Measurements from ENCODE around the gene TSPY10.
"Not testable (repeated sequence)": the region's sequence is repeated elsewhere in the genome, so short reads cannot be mapped to it uniquely, and the experiment has no call there.

TSPY10 gene

GRCh38 chrY:9527580-9527979 is at the start of gene TSPY10:
TSS of gene TSPY10 (plus strand) at chrY:9527880. CDS start at chrY:9527926, 46 bp downstream.
- H3K4me3 ChIP-seq (ENCODE audit: low read depth, low read length), result not testable (repeated sequence)

GRCh38 chrY:9486967-9487366 is 40.7 kb upstream of the TSPY10 start, which contains the start of gene TSPY9:
TSS of gene TSPY9 (plus strand) at chrY:9487267. CDS start at chrY:9487313, 46 bp downstream.
- not testable (repeated sequence) for H3K4me3 ChIP-seq (ENCODE audit: low read depth, low read length)

- not testable (repeated sequence) for H3K4me3 ChIP-seq (ENCODE audit: low read depth, low read length)
Measured at GRCh38 chrY:9504396-9504795, 23.3 kb upstream of the TSPY10 start.

- not testable (repeated sequence) for H3K4me3 ChIP-seq (ENCODE audit: low read depth, low read length)
Measured at GRCh38 chrY:9516287-9516686, 11.4 kb upstream of the TSPY10 start.

All from WI38 (cell line).